HepG2 (cell line): ENCODE measurements around the gene RNF40. TPM values are rescaled to one million over a fixed set of nuclear protein-coding genes. Genes with fewer than 3 reads are reported as not detected.

Experiments
- CSRNP1 ChIP-seq: sonication (generic); formaldehyde crosslinking; IDR thresholded peaks from 2 replicates; pipeline ENCODE4 v1.8.1; 2023; ENCODE audit warnings: mild to moderate bottlenecking, missing genetic modification reagents
- EHMT2 ChIP-seq: fragments of 200-600 bp; sonication (generic); IDR thresholded peaks from 2 replicates; pipeline ENCODE4 v1.7.0; 2017; ENCODE audit warnings: antibody characterized with exemption, low read depth, low read length, borderline replicate concordance
- FOXA1 ChIP-seq, 2 experiments: fragments of 450-650 bp in 1 of 2; sonication (generic) in 1 of 2; formaldehyde crosslinking in 1 of 2; IDR thresholded peaks; 2 replicates each; pipeline versions ENCODE4 v1.4.0 to v1.6.1; 2016 to 2020; ENCODE audit warnings: missing genetic modification reagents in 1 of 2
- KLF6 ChIP-seq: IDR thresholded peaks from 2 replicates; pipeline ENCODE4 v1.8.0; 2016; ENCODE audit warnings: missing biosample characterization, missing genetic modification reagents
- MIXL1 ChIP-seq: IDR thresholded peaks from 2 replicates; pipeline ENCODE4 v1.6.1; 2016
- NFE2L1 ChIP-seq: sonication (generic); formaldehyde crosslinking; IDR thresholded peaks from 2 replicates; pipeline ENCODE4 v1.4.0; 2020; ENCODE audit warnings: missing genetic modification reagents, mild to moderate bottlenecking, borderline replicate concordance
- SMAD1 ChIP-seq: sonication (generic); formaldehyde crosslinking; IDR thresholded peaks from 2 replicates; pipeline ENCODE4 v1.4.0; 2020; ENCODE audit warnings: missing genetic modification reagents, low read depth, mild to moderate bottlenecking, borderline replicate concordance
- ZFP41 ChIP-seq: sonication (generic); formaldehyde crosslinking; IDR thresholded peaks from 2 replicates; pipeline ENCODE4 v1.4.0; 2020; ENCODE audit warnings: mild to moderate bottlenecking, missing genetic modification reagents, borderline replicate concordance
- ZNF335 ChIP-seq: sonication (generic); formaldehyde crosslinking; IDR thresholded peaks from 2 replicates; pipeline ENCODE4 v1.4.0; 2020; ENCODE audit warnings: missing genetic modification reagents
- ZSCAN9 ChIP-seq: IDR thresholded peaks from 2 replicates; pipeline ENCODE4 v1.6.1; 2016; ENCODE audit warnings: borderline replicate concordance
- polyA plus RNA-seq, 8 experiments: library from polyadenylated mRNA; depleted of rRNA in 3 of 8; stranded (reverse) in 7 of 8; unstranded in 1 of 8; fragments of >200 nt; fragmentation: Illumina TruSeq in 4 of 8; extraction: Trizol in 4 of 8; gene quantifications; 2 replicates each; pipeline versions ENCODE4 v1.2.1 to v1.2.3, GENCODE V29; 2011 to 2016; ENCODE audit warnings: low read depth in 4 of 8, missing spikeins in 1 of 8, mixed read lengths in 1 of 8; ENCODE audit not compliant: insufficient read depth in 1 of 8
- total RNA-seq, 5 experiments: library from RNA; depleted of rRNA; stranded (reverse); fragments of >200 nt; fragmentation: Illumina TruSeq; extraction: Trizol; gene quantifications; 2 replicates each; pipeline ENCODE4 v1.2.3, GENCODE V29; 2016; ENCODE audit warnings: low read depth in 1 of 5
- TF ChIP-seq, protein P1 (sequence below): IDR thresholded peaks from 2 replicates; pipeline ENCODE4 v1.6.1; 2016; ENCODE audit warnings: low read depth
- TF ChIP-seq, protein P2 (sequence below): sonication (generic); formaldehyde crosslinking; IDR thresholded peaks from 2 replicates; pipeline ENCODE4 v1.4.0; 2020; ENCODE audit warnings: missing genetic modification reagents
- TF ChIP-seq, protein P3 (sequence below): sonication (generic); formaldehyde crosslinking; IDR thresholded peaks from 2 replicates; pipeline ENCODE4 v1.8.0; 2022; ENCODE audit warnings: mild to moderate bottlenecking, missing genetic modification reagents; ENCODE audit not compliant: insufficient replicate concordance
- TF ChIP-seq, protein P4 (sequence below): sonication (generic); formaldehyde crosslinking; IDR thresholded peaks from 2 replicates; pipeline ENCODE4 v1.5.1; 2020; ENCODE audit warnings: missing genetic modification reagents, mild to moderate bottlenecking, borderline replicate concordance
- TF ChIP-seq, protein P5 (sequence below): sonication (generic); formaldehyde crosslinking; conservative IDR thresholded peaks from 2 replicates; pipeline ENCODE4 v1.4.0; 2020; ENCODE audit warnings: missing genetic modification reagents

RNF40 gene
- total and polyA plus RNA-seq, 2 of the 13 experiments (the other 11 are each of a cell fraction or from before 2014, with no cell fraction given): 84.0 to 85.6 TPM

GRCh38 chr16:30805370-30806169 is 43.4 kb downstream of the RNF40 start (continued):
- TF ChIP-seq SMAD1 (CRISPR knock-in tag) (peak; percentile 89), FOXA1 (IDR thresholded peaks at IDR 0.05) (no peak), FOXA1 (CRISPR knock-in tag; IDR thresholded peaks at IDR 0.05) (peak; percentile 29; the same call in 1 of the 2 replicates), KLF6 (CRISPR knock-in tag) (peak; percentile 95), ZSCAN9 (CRISPR knock-in tag) (peak; percentile 92; the same call in 1 of the 2 replicates), NFE2L1 (CRISPR knock-in tag) (peak; percentile 86; the same call in 1 of the 2 replicates), CSRNP1 (0 out of 2 replicates have a peak, but pooled peaks have one; percentile 51), MIXL1 (peak; percentile 77), ZNF335 (CRISPR knock-in tag) (peak; percentile 95), EHMT2 (no peak), ZFP41 (peak; percentile 74; the same call in 1 of the 2 replicates)
- TF ChIP-seq, protein P1, sequence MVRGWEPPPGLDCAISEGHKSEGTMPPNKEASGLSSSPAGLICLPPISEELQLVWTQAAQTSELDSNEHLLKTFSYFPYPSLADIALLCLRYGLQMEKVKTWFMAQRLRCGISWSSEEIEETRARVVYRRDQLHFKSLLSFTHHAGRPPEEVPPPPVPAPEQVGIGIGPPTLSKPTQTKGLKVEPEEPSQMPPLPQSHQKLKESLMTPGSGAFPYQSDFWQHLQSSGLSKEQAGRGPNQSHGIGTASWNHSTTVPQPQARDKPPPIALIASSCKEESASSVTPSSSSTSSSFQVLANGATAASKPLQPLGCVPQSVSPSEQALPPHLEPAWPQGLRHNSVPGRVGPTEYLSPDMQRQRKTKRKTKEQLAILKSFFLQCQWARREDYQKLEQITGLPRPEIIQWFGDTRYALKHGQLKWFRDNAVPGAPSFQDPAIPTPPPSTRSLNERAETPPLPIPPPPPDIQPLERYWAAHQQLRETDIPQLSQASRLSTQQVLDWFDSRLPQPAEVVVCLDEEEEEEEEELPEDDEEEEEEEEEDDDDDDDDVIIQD: peak; percentile 79; the same call in 1 of the 2 replicates
- TF ChIP-seq, protein P2, sequence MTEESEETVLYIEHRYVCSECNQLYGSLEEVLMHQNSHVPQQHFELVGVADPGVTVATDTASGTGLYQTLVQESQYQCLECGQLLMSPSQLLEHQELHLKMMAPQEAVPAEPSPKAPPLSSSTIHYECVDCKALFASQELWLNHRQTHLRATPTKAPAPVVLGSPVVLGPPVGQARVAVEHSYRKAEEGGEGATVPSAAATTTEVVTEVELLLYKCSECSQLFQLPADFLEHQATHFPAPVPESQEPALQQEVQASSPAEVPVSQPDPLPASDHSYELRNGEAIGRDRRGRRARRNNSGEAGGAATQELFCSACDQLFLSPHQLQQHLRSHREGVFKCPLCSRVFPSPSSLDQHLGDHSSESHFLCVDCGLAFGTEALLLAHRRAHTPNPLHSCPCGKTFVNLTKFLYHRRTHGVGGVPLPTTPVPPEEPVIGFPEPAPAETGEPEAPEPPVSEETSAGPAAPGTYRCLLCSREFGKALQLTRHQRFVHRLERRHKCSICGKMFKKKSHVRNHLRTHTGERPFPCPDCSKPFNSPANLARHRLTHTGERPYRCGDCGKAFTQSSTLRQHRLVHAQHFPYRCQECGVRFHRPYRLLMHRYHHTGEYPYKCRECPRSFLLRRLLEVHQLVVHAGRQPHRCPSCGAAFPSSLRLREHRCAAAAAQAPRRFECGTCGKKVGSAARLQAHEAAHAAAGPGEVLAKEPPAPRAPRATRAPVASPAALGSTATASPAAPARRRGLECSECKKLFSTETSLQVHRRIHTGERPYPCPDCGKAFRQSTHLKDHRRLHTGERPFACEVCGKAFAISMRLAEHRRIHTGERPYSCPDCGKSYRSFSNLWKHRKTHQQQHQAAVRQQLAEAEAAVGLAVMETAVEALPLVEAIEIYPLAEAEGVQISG (CRISPR knock-in tag): peak; percentile 100
- TF ChIP-seq, protein P3, sequence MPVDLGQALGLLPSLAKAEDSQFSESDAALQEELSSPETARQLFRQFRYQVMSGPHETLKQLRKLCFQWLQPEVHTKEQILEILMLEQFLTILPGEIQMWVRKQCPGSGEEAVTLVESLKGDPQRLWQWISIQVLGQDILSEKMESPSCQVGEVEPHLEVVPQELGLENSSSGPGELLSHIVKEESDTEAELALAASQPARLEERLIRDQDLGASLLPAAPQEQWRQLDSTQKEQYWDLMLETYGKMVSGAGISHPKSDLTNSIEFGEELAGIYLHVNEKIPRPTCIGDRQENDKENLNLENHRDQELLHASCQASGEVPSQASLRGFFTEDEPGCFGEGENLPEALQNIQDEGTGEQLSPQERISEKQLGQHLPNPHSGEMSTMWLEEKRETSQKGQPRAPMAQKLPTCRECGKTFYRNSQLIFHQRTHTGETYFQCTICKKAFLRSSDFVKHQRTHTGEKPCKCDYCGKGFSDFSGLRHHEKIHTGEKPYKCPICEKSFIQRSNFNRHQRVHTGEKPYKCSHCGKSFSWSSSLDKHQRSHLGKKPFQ: peak; percentile 64
- TF ChIP-seq, protein P4, sequence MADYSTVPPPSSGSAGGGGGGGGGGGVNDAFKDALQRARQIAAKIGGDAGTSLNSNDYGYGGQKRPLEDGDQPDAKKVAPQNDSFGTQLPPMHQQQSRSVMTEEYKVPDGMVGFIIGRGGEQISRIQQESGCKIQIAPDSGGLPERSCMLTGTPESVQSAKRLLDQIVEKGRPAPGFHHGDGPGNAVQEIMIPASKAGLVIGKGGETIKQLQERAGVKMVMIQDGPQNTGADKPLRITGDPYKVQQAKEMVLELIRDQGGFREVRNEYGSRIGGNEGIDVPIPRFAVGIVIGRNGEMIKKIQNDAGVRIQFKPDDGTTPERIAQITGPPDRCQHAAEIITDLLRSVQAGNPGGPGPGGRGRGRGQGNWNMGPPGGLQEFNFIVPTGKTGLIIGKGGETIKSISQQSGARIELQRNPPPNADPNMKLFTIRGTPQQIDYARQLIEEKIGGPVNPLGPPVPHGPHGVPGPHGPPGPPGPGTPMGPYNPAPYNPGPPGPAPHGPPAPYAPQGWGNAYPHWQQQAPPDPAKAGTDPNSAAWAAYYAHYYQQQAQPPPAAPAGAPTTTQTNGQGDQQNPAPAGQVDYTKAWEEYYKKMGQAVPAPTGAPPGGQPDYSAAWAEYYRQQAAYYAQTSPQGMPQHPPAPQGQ (CRISPR knock-in tag): 0 out of 2 replicates have a peak, but pooled peaks have one; percentile 78
- TF ChIP-seq, protein P5, sequence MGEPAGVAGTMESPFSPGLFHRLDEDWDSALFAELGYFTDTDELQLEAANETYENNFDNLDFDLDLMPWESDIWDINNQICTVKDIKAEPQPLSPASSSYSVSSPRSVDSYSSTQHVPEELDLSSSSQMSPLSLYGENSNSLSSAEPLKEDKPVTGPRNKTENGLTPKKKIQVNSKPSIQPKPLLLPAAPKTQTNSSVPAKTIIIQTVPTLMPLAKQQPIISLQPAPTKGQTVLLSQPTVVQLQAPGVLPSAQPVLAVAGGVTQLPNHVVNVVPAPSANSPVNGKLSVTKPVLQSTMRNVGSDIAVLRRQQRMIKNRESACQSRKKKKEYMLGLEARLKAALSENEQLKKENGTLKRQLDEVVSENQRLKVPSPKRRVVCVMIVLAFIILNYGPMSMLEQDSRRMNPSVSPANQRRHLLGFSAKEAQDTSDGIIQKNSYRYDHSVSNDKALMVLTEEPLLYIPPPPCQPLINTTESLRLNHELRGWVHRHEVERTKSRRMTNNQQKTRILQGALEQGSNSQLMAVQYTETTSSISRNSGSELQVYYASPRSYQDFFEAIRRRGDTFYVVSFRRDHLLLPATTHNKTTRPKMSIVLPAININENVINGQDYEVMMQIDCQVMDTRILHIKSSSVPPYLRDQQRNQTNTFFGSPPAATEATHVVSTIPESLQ (CRISPR knock-in tag): peak; percentile 92
